Stimulated activated CD4-positive, alpha-beta T cell treated with anti-CD3 and anti-CD28 coated beads, Interleukin-1b, Interleukin-23, amount 100 ng/mL, for 24 hours (primary cell): ENCODE measurements around the gene IFITM1.
"Not testable (repeated sequence)": the region's sequence is repeated elsewhere in the genome, so short reads cannot be mapped to it uniquely, and the experiment has no call there.

ENCODE experiments used
- DNase-seq, 4 experiments: peaks; one replicate each; pipeline ENCODE4 v3.0.0-alpha.2; 2020; ENCODE audit warnings: low read depth in 4 of 4, low spot score in 1 of 4

The IFITM1 gene

DNA sequence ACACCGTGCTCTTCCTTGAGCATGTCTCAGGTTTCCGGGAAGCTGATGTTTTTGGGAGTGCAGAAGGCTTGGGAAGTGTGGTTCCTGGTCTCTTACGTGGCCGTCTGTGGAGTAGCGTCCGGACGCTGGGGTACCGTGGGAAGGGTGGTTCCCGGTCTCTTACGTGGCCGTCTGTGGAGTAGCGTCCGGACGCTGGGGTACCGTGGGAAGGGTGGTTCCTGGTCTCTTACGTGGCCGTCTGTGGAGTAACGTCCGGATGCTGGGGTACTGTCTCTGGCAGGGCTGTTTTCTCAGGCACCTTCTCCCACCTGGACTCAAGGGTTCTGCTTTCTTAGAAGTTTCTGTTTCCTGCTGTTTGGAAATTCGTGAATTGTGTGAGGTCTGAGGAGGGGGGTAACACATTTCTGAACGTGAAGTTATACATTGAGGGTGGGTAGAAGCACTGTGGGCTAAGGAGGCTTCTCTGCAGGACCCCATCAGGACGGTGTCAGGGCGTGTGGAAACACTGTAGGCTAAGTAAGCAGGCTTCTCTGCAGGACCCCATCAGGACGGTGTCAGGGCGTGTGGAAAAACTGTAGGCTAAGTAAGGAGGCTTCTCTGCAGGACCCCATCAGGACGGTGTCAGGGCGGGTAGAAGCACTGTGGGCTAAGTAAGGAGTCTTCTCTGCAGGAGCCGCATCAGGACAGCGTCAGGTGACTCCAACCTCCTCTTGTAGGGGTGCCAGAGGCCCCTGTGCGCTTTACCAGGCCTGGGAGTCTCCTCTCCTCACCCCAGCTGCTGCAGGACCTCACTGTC lies 12.2 kb downstream of the IFITM1 start:
- DNase-seq, result no peak

DNA sequence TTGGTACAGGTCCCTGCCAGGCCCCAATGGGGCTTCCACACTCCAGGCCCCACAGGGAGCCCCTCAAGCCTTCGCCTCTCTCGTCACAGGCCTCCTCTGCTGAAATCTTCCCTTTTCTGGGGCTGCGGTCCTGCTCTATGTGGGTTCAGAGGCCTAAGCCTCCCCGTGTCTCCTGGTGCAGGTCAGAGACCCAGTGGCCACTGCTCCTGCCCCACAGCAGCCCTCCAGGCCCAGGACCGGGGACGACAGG lies 12.7 kb downstream of the IFITM1 start:
- DNase-seq, result no peak

DNA sequence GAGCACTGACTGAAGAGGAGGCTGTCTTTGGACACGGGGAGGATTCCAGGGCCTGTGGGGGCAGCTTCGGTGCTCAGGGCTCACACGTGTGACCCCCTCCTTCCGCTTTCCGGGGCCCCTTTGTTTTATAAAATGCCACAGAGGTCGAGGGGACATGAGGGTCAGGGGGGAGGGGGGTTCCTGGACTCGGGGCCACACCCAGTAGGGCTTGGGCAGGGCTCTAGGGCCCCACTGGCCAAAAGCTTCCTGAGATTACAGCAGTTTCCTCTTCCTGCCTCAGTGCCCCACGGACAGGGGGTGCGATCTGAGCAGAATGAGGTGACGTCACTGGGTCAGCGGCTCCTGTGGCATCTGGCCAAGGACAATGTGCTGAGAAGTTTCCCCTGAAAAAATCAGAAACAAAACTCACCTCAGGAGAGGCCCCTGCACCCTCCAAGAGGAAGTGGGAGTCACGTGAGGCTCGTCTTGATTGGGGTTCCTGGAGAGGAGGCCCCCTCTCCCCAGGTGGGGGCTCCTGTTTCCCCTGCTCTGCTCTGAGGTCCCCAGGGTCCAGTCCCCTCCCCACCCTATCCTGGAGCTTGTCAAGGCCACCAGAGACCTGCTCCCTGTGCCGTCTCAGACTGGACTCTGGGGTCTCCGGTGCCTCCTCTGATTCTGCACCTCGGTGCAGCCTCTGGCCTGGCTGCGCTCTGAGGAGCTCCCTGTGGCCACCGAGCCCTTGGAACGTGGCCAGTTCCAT lies 13.2 kb downstream of the IFITM1 start:
- no peak for DNase-seq

DNA sequence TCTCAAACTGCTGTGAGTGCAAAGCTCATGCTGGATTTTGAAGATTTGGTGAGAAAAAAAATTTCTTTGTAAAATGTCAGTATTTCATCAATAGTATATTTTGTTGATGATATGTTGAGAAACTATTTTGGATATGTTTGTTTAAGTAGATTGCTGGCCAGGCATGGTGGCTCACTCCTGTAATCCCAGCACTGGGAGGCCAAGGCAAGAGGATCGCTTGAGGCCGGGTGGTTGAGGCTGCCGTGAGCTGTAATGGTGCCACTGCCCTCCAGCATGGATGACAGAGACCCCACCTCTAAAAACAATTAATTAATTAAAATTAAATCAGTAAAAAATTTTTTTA lies 13.7 kb downstream of the IFITM1 start:
- no peak for DNase-seq

DNA sequence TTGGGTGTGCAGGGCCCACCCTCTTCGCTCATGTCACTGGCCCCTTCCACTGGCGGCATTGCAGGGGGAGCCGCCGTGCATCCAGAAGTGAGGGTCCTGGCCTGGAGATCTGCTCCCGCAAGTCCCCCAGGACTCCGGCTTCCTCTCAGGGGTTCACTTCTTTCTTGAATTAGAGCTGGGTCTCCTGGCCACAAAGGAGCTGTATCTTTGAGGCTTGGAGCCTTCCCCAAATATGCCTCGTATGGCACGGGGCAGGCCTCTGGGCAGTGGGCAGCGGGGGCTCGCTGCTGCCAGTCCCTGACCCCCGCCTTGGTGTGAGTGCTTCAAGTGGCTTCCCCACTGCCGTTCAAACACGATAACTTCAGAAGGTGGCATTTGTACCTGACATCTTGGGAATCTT lies 14.2 kb downstream of the IFITM1 start:
- DNase-seq, result no peak

DNA sequence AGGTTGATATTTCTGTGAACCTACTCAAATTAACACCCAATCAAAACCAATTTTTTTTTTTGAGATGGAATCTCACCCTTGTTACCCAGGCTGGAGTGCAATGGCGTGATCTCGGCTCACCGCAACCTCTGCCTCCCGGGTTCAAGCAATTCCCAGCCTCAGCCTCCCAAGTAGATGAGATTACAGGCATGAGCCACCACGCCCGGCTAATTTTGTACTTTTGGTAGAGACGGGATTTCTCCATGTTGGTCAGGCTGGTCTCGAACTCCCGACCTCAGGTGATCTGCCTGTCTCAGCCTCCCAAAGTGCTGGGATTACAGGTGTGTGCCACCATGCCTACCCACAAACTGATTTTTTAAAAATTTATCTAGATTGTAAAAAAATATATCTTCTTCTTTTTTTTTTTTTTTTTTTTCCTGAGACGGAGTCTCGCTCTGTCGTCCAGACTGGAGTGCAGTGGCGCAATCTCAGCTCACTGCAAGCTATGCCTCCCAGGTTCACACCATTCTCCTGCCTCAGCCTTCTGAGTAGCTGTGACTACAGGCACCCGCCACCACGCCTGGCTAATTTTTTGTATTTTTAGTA lies 14.8 kb downstream of the IFITM1 start:
- not testable (repeated sequence) for DNase-seq

DNA sequence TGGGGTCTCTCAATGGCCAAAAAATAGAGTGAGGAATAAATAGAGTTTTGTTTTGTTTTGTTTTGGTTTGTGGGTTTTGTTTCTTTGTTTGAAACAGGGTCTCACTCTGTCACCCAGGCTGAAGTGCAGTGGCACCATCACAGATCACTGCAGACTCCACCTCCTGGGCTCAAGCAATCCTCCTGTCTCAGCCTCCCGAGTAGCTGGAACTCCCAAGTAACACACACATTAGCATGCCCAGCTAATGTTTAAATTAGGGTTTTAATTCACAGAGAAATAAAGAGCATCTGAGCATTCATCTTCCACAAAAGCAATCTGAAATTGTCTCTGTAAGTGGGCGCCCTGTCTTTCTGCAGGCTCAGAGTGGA lies 16.0 kb downstream of the IFITM1 start:
- no peak for DNase-seq

DNA sequence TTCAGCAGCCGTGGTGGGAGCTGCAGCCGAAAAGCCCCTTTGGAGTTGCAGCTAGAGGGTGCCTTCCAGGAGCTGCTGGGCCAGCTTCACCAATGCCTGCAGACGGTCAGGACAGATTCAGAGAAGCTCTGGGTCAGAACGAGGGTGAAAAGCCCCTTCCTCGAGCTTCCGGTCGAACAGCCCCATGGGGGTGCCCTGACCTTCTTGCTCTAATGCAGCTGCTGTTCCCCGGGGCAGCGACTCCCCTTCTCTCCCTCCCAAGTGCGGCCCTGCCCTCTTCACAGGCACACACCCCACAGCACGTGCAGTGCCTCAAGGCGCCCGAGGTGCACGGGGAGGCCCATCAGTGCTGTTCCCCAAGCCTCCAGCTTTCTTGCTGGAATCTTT lies 16.5 kb downstream of the IFITM1 start:
- DNase-seq, result no peak

DNA sequence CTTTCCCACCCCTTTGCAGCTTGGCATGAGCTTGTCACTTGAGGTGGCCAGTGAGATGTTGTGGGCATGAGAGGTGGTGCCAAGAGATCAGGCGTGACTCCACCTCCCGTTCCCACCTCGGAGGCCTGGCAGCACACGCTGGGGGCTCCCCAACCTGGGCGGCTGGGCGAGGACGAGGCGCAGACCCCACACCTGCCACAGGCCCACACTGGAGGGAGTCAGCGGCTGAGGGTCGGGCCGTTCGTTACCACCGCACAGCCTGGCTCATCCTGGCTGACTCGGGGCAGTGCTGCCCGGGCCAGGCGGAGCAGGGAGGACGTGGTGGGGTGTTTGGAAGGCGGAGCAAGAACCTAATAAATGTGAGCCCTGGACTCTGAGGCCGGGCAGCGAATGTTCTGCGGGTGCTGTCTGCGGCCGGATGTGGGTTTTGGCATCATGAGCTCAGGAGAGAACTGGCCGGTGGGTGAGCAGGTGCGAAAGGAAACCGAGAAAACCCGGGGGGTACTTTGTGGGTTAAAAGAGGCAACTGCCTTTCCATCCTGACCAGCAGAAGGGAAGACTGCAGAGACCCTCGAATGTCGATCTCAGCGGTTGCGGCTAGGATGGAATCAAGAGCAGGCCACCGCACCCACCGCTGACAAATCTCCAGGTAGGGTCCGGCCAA lies 17.0 kb downstream of the IFITM1 start:
- no peak for DNase-seq

DNA sequence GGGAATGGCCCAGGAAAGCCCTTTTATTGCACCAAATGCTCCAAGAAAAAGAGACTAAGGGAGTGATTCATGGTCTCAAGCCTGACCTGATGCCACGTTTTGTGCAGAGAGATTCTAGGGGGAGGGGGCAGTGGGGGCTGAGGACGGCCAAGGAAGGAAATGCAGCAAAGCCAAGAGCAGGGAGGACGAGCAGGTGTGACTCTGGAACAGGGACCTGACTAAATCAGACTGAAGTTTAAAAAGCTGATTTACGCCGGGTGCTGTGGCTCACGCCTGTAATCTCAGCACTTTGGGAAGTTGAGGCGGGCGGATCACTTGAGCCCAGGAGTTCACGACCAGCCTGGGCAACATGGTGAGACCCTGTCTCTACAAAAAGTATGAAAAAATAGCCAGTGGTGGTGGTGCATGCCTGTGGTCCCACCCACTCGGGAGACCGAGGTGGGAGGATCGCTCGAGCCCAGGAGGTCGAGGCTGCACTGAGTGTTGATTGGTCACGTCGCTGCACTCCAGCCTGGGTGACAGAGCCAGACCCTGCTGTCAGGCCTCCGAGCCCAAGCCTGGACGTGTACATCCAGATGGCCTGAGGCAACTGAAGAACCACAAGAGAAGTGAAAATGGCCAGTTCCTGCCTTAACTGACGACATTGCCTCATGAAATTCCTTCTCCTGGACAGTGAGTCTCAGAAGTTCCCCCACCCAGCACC lies 17.7 kb downstream of the IFITM1 start:
- no peak for DNase-seq

DNA sequence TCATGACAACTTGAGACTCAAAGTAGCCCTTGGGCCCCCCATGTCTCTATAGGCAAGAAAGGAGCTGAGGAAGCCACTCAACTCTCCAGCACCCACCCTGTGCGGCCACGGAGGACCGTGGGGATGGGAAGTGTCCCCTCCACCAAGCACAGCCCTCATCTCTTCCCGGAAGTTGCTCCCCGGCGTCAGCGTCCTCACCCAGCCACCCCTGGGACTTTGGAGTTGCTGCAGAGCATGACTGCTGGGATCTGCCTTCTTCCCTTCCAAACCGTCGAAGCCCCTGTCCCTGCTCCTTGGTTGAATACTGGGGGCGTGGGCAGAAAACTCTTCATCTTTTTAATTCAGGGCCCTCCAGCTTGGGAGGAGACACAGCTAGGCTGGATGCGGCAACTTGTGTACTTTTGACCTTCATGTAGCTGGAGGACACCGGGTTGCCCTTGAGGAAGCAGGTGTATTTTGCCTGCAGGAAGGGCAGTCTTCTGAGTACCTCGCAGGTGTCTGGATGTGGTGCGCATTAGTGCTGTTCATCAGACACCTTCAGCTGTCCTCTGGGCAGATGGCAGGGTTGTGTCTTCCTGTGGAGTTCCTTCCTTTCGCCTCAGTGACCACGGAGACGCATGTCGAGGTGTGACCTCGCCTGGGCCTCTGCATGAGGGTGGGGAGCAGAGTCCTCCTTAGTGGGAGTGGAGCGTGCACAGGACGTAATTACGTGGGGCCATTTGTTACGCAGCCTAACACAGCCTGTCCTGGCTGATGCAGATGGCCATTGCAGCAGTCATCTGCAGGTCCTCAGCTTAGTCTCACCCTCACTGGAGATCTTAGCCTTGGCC lies 19.0 kb downstream of the IFITM1 start:
- no peak for DNase-seq

DNA sequence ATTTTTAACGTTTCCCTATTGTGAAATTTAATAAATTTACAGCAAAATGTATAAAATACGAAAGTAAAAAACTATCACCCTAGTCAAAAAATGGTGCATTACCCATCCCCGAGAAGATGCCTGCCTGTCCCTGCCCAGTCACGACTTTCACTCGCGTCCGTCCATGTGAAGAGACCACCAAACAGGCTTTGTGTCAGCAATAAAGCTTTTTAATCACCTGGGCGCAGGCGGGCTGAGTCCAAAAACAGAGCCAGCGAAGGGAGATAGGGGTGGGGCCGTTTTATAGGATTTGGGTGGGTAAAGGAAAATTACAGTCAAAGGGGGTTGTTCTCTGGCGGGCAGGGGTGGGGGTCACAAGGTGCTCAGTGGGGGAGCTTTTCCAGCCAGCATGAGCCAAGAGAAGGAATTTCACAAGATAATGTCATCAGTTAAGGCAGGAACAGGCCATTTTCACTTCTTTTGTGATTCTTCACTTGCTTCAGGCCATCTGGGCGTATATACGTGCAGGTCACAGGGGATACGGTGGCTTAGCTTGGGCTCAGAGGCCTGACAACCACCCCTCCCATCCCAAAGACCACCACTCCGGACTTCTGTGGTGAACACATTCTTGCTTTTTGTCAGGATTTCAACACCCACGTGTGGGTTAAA lies 19.9 kb downstream of the IFITM1 start:
- not testable (repeated sequence) for DNase-seq

DNA sequence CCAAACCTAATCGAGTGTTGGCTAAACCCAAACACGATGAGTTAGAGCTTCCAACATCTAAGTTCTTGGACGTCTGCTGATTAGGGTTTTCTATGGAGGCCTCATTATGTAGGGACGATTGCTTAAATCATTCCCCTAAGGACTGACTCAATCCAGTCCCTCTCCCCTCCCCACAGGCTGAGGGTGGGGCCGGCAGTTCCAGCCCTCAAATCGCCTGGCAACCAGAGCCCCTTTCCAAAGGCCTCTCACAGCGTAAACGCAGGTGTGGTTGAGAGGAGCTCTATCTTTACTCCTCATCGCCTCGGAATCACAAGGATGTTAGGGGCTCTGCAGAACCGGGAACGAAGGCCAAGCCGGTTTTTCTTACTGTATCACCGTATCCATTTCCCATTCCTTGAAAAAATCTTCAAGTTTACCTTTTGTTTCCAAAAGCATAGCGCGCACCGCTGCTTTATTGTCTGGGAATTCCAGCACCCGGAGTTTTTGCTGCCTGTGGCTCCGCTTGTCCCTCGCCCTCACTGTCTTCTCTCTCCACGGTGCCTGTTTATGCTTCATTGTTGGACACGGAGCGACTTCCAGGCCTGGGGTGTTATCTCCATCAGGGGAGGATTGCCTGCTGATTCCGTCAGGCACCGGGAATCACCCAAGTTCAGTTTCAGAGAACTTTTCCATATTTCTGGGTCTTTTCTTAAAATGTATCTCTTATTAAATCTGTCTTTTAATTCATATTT lies 20.6 kb downstream of the IFITM1 start:
- no peak for DNase-seq

DNA sequence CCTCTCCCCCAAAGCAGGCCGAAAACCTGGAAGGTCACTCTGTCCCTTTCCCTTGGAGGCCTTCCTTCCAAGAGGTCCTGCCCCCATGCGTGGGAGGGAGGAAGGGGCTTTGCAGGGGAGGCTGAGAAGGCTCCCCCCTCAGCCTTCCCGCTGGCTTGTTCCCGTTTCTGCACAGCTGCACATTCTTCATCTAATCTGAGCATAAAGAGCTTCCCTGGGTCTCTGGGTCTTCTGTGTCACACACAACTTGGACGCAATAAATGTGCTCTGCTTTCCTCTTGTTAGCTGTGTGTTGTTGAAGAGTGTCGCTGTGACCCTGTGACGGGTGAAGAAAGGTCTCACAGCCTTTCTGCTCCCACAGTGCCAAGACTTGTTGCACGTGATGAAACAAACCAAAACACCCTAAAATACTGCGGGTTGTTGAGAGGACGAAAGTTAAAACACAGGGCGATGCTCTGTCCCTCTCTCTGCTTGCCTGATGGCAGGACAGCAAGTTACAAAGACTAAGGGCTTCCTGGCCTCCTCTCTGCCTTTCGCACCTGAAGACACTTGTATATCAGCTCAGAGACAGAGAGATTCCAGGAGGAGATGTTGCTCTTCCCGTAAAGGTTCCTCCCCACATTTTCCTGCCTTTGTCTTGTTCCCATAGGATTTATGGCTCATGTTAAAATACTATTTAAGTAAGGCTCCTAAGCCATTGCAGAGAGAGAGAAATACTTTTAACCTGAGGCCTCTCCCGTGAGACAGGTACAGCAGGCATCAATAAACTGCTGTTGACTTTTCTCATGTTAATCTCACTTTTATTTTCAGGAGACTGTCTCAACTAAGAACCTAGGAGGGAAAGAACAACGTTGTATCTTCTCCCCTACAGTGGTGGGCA lies 22.2 kb downstream of the IFITM1 start:
- no peak for DNase-seq

DNA sequence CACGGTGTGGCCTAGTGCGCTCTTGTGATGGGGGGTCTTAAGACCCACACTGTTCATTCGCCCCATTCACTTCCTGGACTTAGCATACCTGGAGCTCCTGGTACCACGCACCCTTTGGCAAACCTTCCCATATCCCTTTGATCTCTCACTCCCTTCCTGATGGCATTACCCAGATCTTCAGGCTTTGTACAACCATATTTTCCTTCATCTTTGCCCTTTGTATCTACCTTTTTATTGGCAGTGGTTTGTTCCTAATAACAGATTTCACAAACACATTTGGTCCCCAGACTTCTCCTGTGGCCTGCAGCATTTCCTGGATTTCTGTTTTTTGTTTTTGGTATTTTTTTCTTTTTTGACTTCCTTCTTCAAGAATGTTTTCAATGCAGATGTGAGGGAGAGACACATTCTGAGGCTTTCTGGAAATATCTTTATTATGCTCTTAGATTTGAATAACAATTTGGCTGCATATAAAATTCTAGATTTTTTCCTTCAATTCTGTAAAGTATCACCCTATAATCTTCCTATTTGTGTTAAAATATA lies 22.9 kb downstream of the IFITM1 start:
- DNase-seq, result no peak

DNA sequence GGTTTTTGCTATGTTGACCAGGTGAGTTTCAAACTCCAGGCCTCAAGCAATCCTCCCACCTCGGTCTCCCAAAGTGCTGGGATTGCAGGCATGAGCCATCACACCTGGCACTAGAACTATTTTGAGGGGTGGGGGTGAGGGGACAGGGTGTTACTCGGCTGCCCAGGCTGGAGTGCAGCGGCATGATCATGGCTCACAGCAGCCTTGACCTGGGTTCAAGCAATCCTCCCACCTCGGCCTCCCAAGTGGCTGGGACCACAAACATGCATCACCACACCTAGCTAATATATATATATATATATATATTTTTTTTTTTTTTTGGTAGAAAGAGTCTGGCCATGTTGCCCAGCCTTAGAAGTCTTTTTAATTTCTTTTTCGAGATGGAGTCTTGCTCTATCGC lies 23.9 kb downstream of the IFITM1 start:
- DNase-seq, result no peak

DNA sequence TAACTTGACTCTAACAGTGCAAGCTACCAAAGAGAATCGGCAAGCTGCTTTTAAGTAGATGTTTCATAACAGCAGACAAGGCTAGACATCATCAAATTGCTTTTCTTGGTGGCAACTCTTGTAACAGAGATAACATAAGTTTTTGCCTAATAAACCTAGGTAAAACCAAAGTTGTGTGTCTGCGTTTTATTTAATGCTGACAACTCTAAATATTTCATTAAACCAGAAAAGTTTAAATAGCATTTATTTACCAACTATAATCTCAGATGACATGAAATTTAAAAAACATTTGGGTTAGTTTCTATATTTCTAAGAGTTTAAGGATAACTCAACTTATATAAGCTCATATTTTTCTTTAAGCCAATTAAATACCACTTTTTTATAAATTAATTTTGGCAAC lies 26.1 kb downstream of the IFITM1 start:
- DNase-seq, result no peak
